PC-9 (cell line): ENCODE measurements around the gene USP9Y.

ENCODE experiments used
- CTCF ChIP-seq: fragments of 200-600 bp; sonication (generic); conservative IDR thresholded peaks from 2 replicates; pipeline ENCODE4 v1.6.1; 2017; ENCODE audit warnings: mixed run types, antibody characterized with exemption, mild to moderate bottlenecking, moderate library complexity
- EZH2 ChIP-seq: fragments of 200-600 bp; sonication (generic); IDR thresholded peaks from 2 replicates; pipeline ENCODE4 v1.8.0; 2017; ENCODE audit warnings: antibody characterized with exemption, low read depth

GRCh38 chrY:12867960-12868359, 166.9 kb downstream of the USP9Y start:
- TF ChIP-seq CTCF (no peak), EZH2 (no peak)
